ENCODE results near the gene VPS9D1.

DNA sequence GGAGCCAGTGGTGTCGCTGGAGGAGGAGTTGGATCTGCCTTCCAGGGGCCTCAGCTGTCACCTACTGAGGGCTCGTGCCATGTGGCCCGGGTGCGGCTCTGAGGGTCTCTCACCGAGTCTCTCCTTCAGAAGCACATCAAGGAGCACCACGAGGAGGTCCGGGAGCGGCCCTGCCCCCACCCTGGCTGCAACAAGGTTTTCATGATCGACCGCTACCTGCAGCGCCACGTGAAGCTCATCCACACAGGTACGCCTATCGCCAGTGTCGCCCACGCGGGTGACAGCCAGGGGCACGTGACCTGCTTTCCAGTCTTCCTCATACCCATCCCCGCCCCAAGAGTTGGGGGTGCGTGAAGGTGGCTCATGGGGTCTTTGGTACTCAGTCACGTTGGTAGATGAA is 13.1 kb upstream of the VPS9D1 start:
- TF ChIP-seq, protein P1, sequence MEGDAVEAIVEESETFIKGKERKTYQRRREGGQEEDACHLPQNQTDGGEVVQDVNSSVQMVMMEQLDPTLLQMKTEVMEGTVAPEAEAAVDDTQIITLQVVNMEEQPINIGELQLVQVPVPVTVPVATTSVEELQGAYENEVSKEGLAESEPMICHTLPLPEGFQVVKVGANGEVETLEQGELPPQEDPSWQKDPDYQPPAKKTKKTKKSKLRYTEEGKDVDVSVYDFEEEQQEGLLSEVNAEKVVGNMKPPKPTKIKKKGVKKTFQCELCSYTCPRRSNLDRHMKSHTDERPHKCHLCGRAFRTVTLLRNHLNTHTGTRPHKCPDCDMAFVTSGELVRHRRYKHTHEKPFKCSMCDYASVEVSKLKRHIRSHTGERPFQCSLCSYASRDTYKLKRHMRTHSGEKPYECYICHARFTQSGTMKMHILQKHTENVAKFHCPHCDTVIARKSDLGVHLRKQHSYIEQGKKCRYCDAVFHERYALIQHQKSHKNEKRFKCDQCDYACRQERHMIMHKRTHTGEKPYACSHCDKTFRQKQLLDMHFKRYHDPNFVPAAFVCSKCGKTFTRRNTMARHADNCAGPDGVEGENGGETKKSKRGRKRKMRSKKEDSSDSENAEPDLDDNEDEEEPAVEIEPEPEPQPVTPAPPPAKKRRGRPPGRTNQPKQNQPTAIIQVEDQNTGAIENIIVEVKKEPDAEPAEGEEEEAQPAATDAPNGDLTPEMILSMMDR (IDR thresholded peaks at IDR 0.05; ENCODE audit: low read depth, low read length) = no peak
- TF ChIP-seq EZH2phosphoT487 (IDR thresholded peaks at IDR 0.05; ENCODE audit: low read depth) = no peak
